ENCODE results near the gene ZNF329.

Gene ZNF329

GRCh38 chr19:58118979-58119733 lies 31.4 kb downstream of the ZNF329 start:
- no peak for DNase-seq (ENCODE audit: low read depth, low spot score)

- no peak for DNase-seq (ENCODE audit: low read depth, low spot score)
Measured at GRCh38 chr19:58117841-58118575, 32.6 kb downstream of the ZNF329 start.

DNA sequence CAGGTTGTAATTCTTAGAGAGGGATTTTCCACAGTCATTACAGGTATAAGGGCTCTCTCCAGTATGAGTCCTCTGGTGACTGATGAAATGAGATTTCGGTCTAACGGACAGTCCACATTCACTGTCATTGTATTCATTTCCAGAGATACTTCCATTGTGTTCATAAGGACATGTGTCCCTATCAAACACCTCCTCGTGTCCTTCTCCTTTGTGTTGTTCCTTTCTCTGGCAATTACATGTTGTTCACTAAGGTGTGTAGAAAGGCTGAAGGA lies 42.1 kb downstream of the ZNF329 start:
- no peak for DNase-seq (ENCODE audit: low read depth, low spot score)

DNA sequence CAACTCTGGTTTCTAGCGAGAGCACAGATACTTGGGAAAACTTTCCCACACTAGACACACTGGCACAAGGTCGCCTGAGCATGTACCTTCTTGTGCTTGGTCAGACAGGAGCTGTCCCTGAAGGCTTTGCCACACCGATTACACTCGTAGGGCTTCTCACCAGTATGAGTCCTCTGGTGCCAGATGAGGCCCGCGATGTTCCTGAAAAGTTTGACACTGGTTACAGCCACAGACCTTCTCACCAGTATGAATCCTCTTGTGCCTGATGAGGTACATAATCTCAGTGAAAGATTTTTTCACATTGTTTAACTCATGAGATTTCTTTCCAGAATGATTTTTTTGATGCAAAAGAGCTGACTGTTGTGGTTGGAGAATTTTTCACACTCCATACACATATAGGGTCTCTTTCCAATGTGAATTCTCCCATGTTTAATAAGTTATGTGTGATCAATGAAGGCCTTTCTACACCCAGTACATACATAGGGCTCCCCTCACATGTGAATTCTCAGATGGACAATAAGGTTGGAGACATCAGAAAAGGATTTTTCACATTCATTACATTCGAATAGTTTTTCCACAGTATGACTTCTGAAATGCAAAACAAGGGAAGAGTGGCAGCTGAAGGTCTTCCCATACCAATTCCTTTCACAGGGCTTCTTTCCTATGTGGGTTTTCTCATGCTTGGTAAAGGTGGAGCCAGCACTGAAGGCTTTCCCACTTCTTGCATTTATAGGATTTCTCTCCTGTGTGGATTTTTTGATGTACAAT lies 42.6 kb downstream of the ZNF329 start:
- DNase-seq (ENCODE audit: low read depth, low spot score), result no peak

- DNase-seq (ENCODE audit: low read depth, low spot score), result no peak
Measured at GRCh38 chr19:58098682-58098998, 51.9 kb downstream of the ZNF329 start.

DNA sequence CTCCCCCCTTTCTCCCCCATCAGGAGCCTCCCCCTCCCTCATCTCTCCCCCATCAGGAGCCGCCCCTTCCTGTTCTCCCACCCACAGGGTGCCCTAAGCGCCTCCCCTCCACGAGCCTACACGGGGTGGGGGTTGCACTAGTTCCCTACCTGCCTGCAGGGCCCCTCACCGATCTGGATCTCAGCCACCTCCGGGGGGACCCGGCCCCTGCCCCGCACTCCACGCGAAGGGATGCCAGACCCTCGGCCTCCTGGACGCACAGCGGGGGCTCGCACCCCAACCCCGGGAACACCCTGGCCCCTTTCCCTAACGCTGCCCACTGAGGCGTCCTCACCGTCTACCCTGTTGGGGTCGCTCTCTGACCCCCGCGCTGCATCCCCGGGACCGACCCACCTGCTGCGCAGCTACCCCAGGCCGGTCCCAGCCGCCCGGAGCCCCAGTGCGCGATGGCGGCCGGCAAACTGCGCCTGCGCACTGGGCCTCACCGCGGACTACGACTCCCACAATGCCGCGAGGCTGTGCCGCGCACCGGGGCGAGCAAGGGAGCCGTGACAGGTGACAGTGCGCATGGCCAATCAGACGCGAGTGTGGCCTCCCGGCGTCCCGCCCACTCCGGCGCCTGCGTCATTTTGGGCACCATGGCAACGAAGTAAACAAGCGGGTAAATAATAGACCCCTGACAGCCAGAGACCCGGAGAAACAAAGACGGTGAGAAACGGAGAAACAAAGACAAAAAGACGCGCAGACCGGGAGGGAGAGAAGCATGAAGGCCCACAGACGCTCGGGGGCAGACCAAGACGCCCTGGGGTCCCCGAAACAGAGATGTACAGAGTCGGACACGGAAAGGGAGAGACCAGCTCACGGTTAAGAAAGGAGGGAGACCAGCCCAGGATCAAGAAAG lies 52.6 kb downstream of the ZNF329 start, which contains the start of gene ZSCAN18:
Gene ZSCAN18 (minus strand): TSS at position 451 of the 901 bp plus-strand sequence. CDS start 7,964 bp downstream, outside the sequence.
- peak; percentile 93 for DNase-seq (ENCODE audit: low read depth, low spot score)

DNA sequence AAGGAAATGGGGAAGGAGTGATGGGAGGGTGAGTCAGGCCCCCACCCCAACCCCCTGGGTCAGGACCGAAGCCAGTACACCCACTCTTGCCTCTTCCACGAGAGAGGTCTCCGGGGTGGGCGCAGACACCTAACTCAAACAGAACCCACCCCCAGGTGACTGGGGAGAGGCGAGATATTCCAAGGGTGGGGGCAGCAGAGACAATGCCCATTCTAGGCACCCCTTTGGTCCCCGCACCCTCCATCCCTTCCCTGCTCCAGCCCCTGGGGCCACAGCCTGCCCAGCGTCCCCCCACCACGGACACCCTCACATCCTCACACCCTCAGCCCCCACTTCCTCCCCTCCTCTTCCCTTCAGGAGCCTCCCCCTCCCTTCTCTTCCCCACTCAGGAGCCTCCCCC lies 53.2 kb downstream of the ZNF329 start:
- DNase-seq (ENCODE audit: low read depth, low spot score), result no peak

- DNase-seq (ENCODE audit: low read depth, low spot score), result no peak
Measured at GRCh38 chr19:58096884-58097283, 53.7 kb downstream of the ZNF329 start.

DNA sequence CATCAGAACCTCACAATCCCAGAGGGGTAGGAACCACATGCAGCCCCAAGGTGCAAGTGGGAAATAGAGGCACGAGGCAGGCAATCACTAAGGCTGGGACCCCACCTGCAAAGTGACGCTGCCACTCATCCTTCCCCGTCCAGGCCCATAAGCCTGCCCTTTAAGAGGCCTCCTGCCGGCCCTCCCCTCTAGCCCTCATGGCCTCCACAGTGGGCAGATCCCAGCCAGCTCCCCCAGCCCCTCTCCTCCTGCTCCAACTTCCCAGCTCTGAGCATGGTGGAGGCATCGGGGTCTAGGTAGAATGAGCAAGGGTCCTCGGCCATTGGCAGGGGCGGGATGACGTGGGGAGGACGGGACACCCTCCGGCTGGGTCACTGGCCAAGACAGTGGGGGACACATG lies 55.3 kb downstream of the ZNF329 start:
- DNase-seq (ENCODE audit: low read depth, low spot score), result no peak

- no peak for DNase-seq (ENCODE audit: low read depth, low spot score)
Measured at GRCh38 chr19:58093071-58093470, 57.5 kb downstream of the ZNF329 start.

DNA sequence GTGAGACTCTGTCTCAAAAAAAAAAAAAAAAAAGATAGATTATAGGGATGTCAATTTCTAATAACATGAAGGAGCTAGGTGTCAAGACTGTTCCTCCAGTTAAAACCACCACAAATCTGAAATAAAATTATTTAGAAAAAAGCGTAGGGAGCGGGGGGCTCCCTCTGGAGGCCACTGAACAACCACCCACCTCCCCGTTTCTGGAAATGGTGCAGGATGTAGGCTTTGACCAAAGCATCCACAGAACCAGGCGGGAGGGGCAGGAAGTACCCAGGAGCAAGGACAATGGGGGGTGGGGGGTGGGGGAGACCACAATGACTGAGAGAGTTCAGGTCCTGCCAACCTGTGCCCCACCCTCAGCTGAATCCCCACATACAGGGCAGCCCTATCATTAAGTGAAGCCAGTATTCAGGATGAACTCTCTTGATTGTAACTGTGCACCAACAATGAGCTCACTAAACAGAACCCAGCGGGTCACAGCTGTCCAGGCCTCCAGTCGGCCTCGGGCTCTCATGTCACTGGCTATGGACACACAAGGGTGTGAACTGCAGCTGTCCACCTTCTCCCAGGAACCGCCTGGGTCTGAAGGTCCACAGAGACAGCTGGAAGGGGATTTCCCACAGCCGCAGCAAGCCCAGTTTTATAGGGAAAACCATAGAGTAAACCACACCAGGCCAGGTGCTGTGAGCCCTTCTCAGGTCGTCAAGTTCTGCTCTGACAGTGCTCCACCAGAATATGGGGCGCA lies 59.2 kb downstream of the ZNF329 start:
- DNase-seq (ENCODE audit: low read depth, low spot score), result no peak

- no peak for DNase-seq (ENCODE audit: low read depth, low spot score)
Measured at GRCh38 chr19:58089846-58090245, 60.7 kb downstream of the ZNF329 start.

GRCh38 chr19:58088521-58089052 lies 62.0 kb downstream of the ZNF329 start:
- no peak for DNase-seq (ENCODE audit: low read depth, low spot score)

GRCh38 chr19:58086825-58087710 lies 63.5 kb downstream of the ZNF329 start:
- no peak for DNase-seq (ENCODE audit: low read depth, low spot score)

DNA sequence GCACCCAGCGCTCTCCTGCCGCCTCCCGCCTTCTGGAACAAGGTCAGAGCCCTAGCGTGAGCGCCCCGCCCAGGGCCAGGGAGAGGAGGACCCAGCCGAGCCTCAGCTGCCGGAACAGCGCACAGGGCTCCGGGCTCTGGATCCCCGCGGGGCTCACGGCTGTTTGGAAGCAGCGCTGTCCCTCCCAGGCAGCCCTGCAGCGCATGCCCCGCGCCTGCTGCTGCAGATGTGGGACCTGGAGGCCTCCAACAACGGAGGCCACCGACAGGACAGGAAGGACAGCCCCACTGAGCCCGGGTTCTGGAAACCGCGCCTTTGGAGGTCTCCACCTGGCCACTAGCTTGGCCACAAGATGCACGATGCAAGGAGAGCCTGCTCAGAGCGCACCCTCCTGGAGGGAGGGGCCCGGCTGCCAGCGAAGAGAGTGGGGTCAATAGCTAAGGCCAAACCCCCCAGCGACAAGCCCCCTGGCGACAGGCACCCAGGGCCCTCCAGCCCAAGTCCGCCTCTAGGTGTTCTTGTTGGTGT lies 65.2 kb downstream of the ZNF329 start:
- DNase-seq (ENCODE audit: low read depth, low spot score), result no peak

GRCh38 chr19:58084596-58085347 lies 65.8 kb downstream of the ZNF329 start:
- DNase-seq (ENCODE audit: low read depth, low spot score), result no peak

- no peak for DNase-seq (ENCODE audit: low read depth, low spot score)
Measured at GRCh38 chr19:58083021-58083420, 67.6 kb downstream of the ZNF329 start.

DNA sequence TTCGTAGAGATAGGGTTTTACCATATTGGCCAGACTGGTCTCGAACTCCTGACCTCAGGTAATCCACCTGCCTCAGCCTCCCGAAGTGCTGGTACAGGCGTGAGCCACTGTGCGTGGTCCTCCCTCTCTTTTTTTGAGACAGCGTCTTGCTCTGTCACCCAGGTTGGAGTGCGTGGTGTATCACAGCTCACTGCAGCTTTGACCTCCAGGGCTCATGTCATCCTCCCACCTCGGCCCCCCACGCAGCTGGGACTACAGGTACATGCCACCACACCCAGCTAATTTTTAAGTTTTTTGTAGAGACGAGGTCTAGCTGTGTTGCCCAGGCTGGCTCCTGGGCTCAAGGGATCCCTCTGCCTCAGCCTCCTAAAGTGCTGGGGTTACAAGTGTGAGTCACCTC lies 70.8 kb downstream of the ZNF329 start:
- no peak for DNase-seq (ENCODE audit: low read depth, low spot score)
